NB4 (cell line): Measurements from ENCODE around the gene NBPF14.
"Not testable (repeated sequence)": the region's sequence is repeated elsewhere in the genome, so short reads cannot be mapped to it uniquely, and the experiment has no call there.

Experiments used
- CTCF ChIP-seq: IDR thresholded peaks from one replicate; pipeline ENCODE4 v1.5.1; 2012; ENCODE audit warnings: low read depth, low read length
- MYC ChIP-seq: IDR thresholded peaks from 2 replicates; pipeline ENCODE4 v1.6.1; 2011; ENCODE audit warnings: low read depth, low read length

- not testable (repeated sequence) for TF ChIP-seq CTCF, MYC
Measured at GRCh38 chr1:148529101-148529567, 66.7 kb downstream of the NBPF14 start.
